Caco-2 (cell line): ENCODE results near the gene GOLGA2. TPM values are rescaled to one million over a fixed set of nuclear protein-coding genes. Genes with fewer than 3 reads are reported as not detected.
A peak's percentile ranks its signal among the peaks of the same experiment; 100 is the strongest.

Source experiments
- BruUV-seq: library from RNA; stranded (reverse); fragments of 400-500 nt; replicated peaks from 2 replicates; lab custom pipeline; 2021; lab: Mats Ljungman, UMichigan
- CTCF ChIA-PET: fragments of 300-600 bp; sonication (Branson Sonifier 250); formaldehyde crosslinking; loops from one replicate; lab custom pipeline; 2022; ENCODE audit warnings: antibody characterized with exemption; lab: Charles Lee
- POLR2A ChIA-PET: fragments of 300-600 bp; sonication (Branson Sonifier 250); formaldehyde crosslinking; loops from one replicate; lab custom pipeline; 2022; ENCODE audit warnings: antibody characterized with exemption; lab: Charles Lee
- DNase-seq, 2 experiments: peaks; one replicate each; pipeline versions ENCODE4 v3.0.0 to v3.0.0-alpha.2; 2020 to 2022
- H3K27me3 ChIP-seq: replicated peaks from 2 replicates; pipeline ENCODE4 v1.6.0; 2011; ENCODE audit warnings: low read length; ENCODE audit not compliant: control insufficient read depth, insufficient read depth
- H3K36me3 ChIP-seq: 2 replicates; pipeline ENCODE4 v1.5.1; 2011; ENCODE audit warnings: low read length; ENCODE audit not compliant: control insufficient read depth, insufficient read depth
- H3K4me1 ChIP-seq: fragments of 250-450 bp; sonication (Bioruptor Pico); 2 replicates; pipeline ENCODE4 v1.5.1; 2020; ENCODE audit warnings: mild to moderate bottlenecking
- H3K4me3 ChIP-seq: 2 replicates; pipeline ENCODE4 v1.5.1; 2011; ENCODE audit warnings: low read depth, mild to moderate bottlenecking, control low read depth, low read length
- H3K9me3 ChIP-seq: fragments of 250-450 bp; sonication (Bioruptor Pico); 2 replicates; pipeline ENCODE4 v1.5.1; 2020; ENCODE audit warnings: mild to moderate bottlenecking, moderate library complexity
- H3K27ac Mint-ChIP-seq: one replicate; pipeline ENCODE4 v1.8.0; 2022; ENCODE audit warnings: mixed read lengths; ENCODE audit not compliant: unreplicated experiment
- H3K27me3 Mint-ChIP-seq: one replicate; pipeline ENCODE4 v1.8.0; 2022; ENCODE audit warnings: mixed read lengths; ENCODE audit not compliant: insufficient read depth, unreplicated experiment
- H3K36me3 Mint-ChIP-seq: one replicate; pipeline ENCODE4 v1.8.0; 2022; ENCODE audit warnings: mild to moderate bottlenecking, mixed read lengths; ENCODE audit not compliant: insufficient read depth, unreplicated experiment
- H3K4me1 Mint-ChIP-seq: one replicate; pipeline ENCODE4 v1.8.0; 2022; ENCODE audit warnings: low read depth, mixed read lengths; ENCODE audit not compliant: unreplicated experiment
- H3K4me3 Mint-ChIP-seq: one replicate; pipeline ENCODE4 v1.8.0; 2022; ENCODE audit warnings: mild to moderate bottlenecking, moderate library complexity, mixed read lengths; ENCODE audit not compliant: unreplicated experiment
- H3K9me3 Mint-ChIP-seq: one replicate; pipeline ENCODE4 v1.8.0; 2022; ENCODE audit warnings: mixed read lengths; ENCODE audit not compliant: unreplicated experiment
- CTCF ChIP-seq, 2 experiments: fragments of 200-600 bp in 1 of 2; IDR thresholded peaks; 1 replicate in 1 of 2; 2 replicates in 1 of 2; pipeline versions ENCODE4 v1.5.1 to v1.8.0; 2011 to 2022; ENCODE audit warnings: antibody characterized with exemption in 1 of 2, control low read depth in 1 of 2, inconsistent platforms in 1 of 2, low read depth in 1 of 2, low read length in 1 of 2, mild to moderate bottlenecking in 1 of 2, moderate library complexity in 1 of 2; ENCODE audit not compliant: insufficient read depth in 1 of 2, severe bottlenecking in 1 of 2, unreplicated experiment in 1 of 2
- intact Hi-C: fragments of 100-400 bp; cut with micrococcal nuclease; formaldehyde crosslinking; loops from one replicate; pipeline ENCODE4 v1.10.0; 2022; ENCODE audit not compliant: unreplicated experiment
- total RNA-seq: library from RNA; stranded (reverse); gene quantifications from 2 replicates; pipeline ENCODE4 v1.2.3, GENCODE V29; 2022

GOLGA2 gene
- total RNA-seq, 1 experiment from 2014 or later: 97.7 TPM

DNA sequence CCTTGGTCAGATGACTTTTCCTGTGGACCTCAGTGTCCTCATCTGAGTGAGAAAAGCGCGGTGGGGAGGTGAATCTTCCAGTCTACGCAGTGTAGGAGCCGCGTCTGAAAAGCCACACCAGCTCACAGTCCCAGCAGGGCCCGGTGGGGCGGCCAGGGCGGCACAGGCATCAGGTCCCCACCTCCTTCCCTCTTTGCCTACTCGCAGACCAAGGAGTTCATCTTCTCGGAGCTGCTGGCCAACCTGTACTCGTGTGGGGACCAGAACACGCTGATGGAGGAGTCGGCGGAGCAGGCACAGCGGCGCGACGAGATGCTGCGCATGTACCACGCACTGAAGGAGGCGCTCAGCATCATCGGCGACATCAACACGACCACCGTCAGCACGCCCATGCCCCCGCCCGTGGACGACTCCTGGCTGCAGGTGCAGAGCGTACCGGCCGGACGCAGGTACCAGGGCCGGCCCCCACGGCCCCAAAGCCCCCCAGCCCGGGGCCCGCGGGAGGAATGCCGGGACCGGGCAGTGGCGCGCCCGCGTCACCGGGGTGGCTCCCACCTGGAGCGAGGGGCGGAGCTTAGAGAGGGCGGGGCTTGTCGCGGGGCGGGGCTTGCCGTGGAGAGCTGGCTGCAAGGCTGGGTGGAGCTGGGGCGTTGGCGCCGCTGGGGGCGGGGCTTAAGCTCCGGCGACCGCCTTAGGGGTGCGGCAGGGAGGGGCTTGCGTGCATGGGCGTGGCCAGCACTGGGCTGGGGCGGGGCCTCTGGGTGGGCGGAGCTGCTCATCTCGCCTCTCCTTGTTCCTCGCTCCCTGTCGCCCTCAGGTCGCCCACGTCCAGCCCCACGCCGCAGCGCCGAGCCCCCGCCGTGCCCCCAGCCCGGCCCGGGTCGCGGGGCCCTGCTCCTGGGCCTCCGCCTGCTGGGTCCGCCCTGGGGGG lies 25.6 kb downstream of the GOLGA2 start:
- no peaks in the 10 kb centered on the region for H3K36me3 ChIP-seq
- no TSS peak for BruUV-seq
- peaks cover 13% of the 10 kb centered on the region for H3K4me1 Mint-ChIP-seq
- ChIA-PET CTCF (interaction anchor here (0.6 to 2.0 kb wide), 12 partner anchors 9 to 91 kb away, joined by 3 to 9 read pairs (median 5); partner anchors contain the start of genes DNM1, GOLGA2 and SWI5), POLR2A (interaction anchor here (0.5 to 1.5 kb wide), 7 partner anchors 21 to 663 kb away, joined by 3 to 15 read pairs (median 4); partner anchors contain the start of genes GOLGA2 and SWI5)
- peaks cover 7% of the 10 kb centered on the region; the same call in 1 of the 2 replicates for H3K4me1 ChIP-seq
- no peaks in the 10 kb centered on the region for H3K9me3 ChIP-seq
- H3K4me3 Mint-ChIP-seq: peak overlapping the region; percentile 75
- peak overlapping the region; percentile 73 for H3K4me3 ChIP-seq
- intact Hi-C loops: loop anchor here (1.0 kb wide), 2 partner anchors 26 to 32 kb away; partner anchors contain the start of genes GOLGA2 and SWI5
- no peaks in the 10 kb centered on the region for H3K9me3 Mint-ChIP-seq
- DNase-seq: peak; percentile 97 to 99
- H3K27me3 ChIP-seq: no peaks in the 10 kb centered on the region
- H3K36me3 Mint-ChIP-seq: peaks cover 20% of the 10 kb centered on the region
- no peak overlapping the region for H3K27ac Mint-ChIP-seq
- no peak for TF ChIP-seq CTCF (IDR thresholded peaks at IDR 0.05; ENCODE audit: insufficient read depth in 1 of 2, low read depth in 1 of 2, low read length in 1 of 2, severe bottlenecking in 1 of 2, unreplicated experiment in 1 of 2)
- no peaks in the 10 kb centered on the region for H3K27me3 Mint-ChIP-seq

- H3K27me3 ChIP-seq: no peaks in the 10 kb centered on the region
- DNase-seq: no peak
- H3K4me1 ChIP-seq: peaks cover 7% of the 10 kb centered on the region; the same call in 1 of the 2 replicates
- BruUV-seq: no TSS peak
- H3K4me3 ChIP-seq: peak overlapping the region; percentile 32
- no peak overlapping the region for H3K27ac Mint-ChIP-seq
- peaks cover 14% of the 10 kb centered on the region for H3K36me3 Mint-ChIP-seq
- H3K9me3 ChIP-seq: no peaks in the 10 kb centered on the region
- intact Hi-C loops: no loop called here
- H3K27me3 Mint-ChIP-seq: no peaks in the 10 kb centered on the region
- H3K4me1 Mint-ChIP-seq: peaks cover 13% of the 10 kb centered on the region
- ChIA-PET POLR2A (interaction anchor here (1.5 kb wide), 1 partner anchor 26 kb away, joined by 15 read pairs; the partner anchor contains the start of genes GOLGA2 and SWI5), CTCF (interaction anchor here (0.6 to 2.0 kb wide), 4 partner anchors 9 to 46 kb away, joined by 4 to 9 read pairs (median 6); partner anchors contain the start of gene DNM1)
- H3K36me3 ChIP-seq: no peaks in the 10 kb centered on the region
- H3K9me3 Mint-ChIP-seq: no peaks in the 10 kb centered on the region
- peak overlapping the region; percentile 75 for H3K4me3 Mint-ChIP-seq
- no peak for TF ChIP-seq CTCF (IDR thresholded peaks at IDR 0.05; ENCODE audit: insufficient read depth in 1 of 2, low read depth in 1 of 2, low read length in 1 of 2, severe bottlenecking in 1 of 2, unreplicated experiment in 1 of 2)
Observed at GRCh38 chr9:128249558-128249907, 26.3 kb downstream of the GOLGA2 start.

DNA sequence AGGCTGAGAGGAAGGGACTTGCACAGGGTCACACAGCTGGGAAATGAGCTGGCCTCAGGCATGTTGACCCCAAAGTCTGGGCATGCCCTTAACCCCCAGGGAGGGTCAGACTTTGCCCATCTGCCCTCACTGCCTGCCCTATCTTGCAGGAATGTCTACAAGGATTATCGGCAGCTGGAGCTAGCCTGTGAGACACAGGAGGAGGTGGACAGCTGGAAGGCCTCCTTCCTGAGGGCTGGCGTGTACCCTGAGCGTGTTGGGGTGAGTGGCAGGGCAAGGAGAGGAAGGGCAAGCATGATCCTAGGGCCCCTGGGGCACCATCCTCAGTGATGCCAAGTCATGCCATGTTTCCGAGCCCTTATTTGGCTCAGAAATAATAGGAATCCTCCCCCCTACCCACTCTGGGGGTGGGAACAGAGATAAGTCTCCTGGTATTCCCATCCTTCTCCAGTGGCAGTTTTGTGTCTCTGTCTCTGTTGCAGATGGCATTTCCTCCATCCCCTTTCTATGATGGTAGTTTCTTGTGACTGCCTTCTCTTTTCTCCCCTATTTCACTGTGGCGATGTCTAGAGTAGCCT lies 28.5 kb downstream of the GOLGA2 start:
- H3K4me3 ChIP-seq: no peak overlapping the region
- no peak for DNase-seq
- no peak for TF ChIP-seq CTCF (IDR thresholded peaks at IDR 0.05; ENCODE audit: insufficient read depth in 1 of 2, low read depth in 1 of 2, low read length in 1 of 2, severe bottlenecking in 1 of 2, unreplicated experiment in 1 of 2)
- Mint-ChIP-seq H3K9me3 (no peaks in the 10 kb centered on the region), H3K4me1 (peaks cover 11% of the 10 kb centered on the region), H3K27ac (no peak overlapping the region), H3K4me3 (no peak overlapping the region), H3K27me3 (no peaks in the 10 kb centered on the region), H3K36me3 (peaks cover 9% of the 10 kb centered on the region)
- H3K27me3 ChIP-seq: no peaks in the 10 kb centered on the region
- H3K9me3 ChIP-seq: no peaks in the 10 kb centered on the region
- H3K4me1 ChIP-seq: peaks cover 7% of the 10 kb centered on the region; the same call in 1 of the 2 replicates
- intact Hi-C loops: no loop called here
- no peaks in the 10 kb centered on the region for H3K36me3 ChIP-seq
- no TSS peak for BruUV-seq
- ChIA-PET CTCF (no interaction called here), POLR2A (no interaction called here)
